Cardiac fibroblast (primary cell): ENCODE measurements around the gene ARSB.
A peak's percentile ranks its signal among the peaks of the same experiment; 100 is the strongest.

Experiments
- DNase-seq, 2 donors: peaks; one replicate each; pipeline versions ENCODE4 v3.0.0 to v3.0.0-alpha.2; 2010; ENCODE audit warnings: low read depth in 2 of 2
- H3K4me3 ChIP-seq, 2 donors: replicated peaks in 1 of 2; 1 replicate in 1 of 2; 2 replicates in 1 of 2; pipeline ENCODE4 v1.5.1; 2011; ENCODE audit warnings: low read depth in 2 of 2, low read length in 2 of 2, mild to moderate bottlenecking in 2 of 2, moderate library complexity in 1 of 2
- TF ChIP-seq, protein P1 (sequence below): IDR thresholded peaks from one replicate; pipeline ENCODE4 v1.5.1; 2011; ENCODE audit warnings: low read depth, mild to moderate bottlenecking, low read length, inconsistent platforms

Gene ARSB

DNA sequence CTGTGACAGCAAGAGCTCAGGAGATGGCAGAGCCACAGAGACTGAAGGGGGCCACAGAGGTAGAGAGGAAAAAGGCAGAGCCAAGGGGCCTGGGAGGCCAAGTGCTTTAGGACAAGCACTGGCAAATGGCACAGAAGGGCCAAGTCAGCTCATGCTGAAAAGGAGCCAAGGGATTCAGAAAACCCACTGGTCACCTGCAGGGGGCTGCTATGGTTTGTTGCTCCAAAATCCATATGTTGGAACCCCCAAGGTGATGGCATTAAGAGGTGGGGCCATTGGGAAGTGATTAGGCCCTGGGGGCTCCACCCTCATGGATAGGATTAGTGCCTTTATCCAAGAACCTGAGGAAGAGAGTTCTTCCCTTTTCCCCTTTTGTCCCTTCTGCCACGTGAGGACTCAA lies 165.4 kb downstream of the ARSB start:
- TF ChIP-seq, protein P1, sequence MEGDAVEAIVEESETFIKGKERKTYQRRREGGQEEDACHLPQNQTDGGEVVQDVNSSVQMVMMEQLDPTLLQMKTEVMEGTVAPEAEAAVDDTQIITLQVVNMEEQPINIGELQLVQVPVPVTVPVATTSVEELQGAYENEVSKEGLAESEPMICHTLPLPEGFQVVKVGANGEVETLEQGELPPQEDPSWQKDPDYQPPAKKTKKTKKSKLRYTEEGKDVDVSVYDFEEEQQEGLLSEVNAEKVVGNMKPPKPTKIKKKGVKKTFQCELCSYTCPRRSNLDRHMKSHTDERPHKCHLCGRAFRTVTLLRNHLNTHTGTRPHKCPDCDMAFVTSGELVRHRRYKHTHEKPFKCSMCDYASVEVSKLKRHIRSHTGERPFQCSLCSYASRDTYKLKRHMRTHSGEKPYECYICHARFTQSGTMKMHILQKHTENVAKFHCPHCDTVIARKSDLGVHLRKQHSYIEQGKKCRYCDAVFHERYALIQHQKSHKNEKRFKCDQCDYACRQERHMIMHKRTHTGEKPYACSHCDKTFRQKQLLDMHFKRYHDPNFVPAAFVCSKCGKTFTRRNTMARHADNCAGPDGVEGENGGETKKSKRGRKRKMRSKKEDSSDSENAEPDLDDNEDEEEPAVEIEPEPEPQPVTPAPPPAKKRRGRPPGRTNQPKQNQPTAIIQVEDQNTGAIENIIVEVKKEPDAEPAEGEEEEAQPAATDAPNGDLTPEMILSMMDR, result no peak
- DNase-seq, result no peak
- no peak overlapping the region for H3K4me3 ChIP-seq

GRCh38 chr5:78819166-78819565 lies 165.9 kb downstream of the ARSB start:
- peak in 1 of 2 donors; percentile 38 for DNase-seq
- TF ChIP-seq, protein P1, result no peak
- H3K4me3 ChIP-seq, result no peak overlapping the region

DNA sequence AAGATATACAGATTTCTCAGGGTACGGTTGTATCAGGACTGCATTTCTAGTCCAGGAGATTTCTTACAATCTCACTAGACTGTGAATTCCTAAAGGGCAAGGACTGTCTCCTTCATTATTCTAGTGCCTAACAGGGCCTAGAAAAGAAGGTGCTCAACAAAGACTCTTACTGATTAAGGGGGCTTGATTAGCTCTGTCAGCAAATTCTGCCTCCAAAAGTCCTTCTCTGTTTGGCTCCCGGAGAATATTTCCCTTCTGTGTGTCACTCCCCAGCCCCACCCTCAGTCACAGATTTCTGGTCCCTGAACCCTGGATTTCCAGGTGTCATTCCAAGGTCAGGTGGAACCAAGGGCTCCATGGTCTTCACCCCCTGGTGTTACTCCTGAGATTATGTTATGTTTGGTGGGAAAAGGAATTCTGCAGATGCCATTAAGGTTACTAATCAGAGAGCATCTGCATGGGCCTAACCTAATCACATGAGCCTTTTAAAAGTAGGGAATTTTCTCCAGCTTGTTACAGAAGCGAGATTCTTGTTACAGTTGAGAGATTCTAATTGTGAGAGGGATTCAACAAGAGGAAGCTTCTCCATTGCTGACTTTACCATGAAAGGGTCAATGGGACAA lies 168.9 kb downstream of the ARSB start:
- no peak overlapping the region for H3K4me3 ChIP-seq
- TF ChIP-seq, protein P1, result no peak
- DNase-seq, result no peak

DNA sequence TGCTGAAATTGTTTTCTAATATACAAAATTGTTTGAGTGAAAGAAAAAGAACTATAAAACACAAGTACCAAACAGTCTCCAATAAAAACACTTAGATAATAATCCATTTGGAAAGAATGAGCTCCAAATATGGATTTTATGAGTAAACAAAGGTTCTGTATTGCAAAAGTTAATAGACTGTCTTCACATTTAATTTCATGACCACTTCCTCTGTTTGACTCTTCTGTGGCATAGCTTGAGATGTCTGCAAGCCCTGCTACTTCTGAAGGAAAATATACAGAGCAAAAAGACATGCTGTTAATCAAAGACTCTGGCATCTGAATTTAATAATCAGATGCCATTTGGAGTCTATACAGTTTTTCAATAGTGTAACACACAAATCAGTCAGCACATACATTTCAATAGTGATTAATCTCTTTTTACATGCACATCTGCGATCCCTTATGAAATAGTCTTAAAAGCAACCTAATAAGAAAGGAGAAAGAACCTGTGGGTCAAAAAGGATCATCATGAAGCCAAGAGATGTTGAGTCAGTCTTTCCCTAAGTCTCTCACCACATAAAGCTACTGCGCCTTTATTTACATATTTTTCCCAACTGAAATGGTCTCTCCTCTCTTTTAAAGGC lies 171.1 kb downstream of the ARSB start:
- no peak overlapping the region for H3K4me3 ChIP-seq
- no peak for DNase-seq
- TF ChIP-seq, protein P1, result no peak

GRCh38 chr5:78813286-78813685 lies 171.8 kb downstream of the ARSB start:
- no peak overlapping the region for H3K4me3 ChIP-seq
- TF ChIP-seq, protein P1, result no peak
- DNase-seq, result no peak

DNA sequence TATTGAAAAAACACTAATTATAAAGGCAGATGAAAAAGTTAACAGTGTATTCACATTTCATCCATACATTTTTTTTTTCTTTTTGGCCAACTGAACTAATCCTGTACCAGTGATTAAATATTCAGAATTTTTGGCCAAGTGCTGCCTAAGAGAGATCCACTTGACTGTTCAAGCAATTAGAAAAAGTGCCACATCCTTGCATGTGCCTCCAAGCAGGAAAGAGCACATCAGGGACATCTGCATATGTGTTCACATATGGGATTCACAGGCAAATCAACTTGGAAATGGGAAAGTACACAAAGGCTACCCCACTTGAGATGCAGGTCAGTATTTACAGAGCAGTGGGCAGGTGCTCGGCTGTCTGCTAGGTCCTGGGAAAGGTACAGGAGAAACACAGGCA lies 173.2 kb downstream of the ARSB start:
- H3K4me3 ChIP-seq, result no peak overlapping the region
- no peak for DNase-seq
- TF ChIP-seq, protein P1, result no peak
